Central memory CD4-positive, alpha-beta T cell (primary cell): Measurements from ENCODE around the gene CRELD2.

Experiments
- DNase-seq: peaks from one replicate; pipeline ENCODE4 v3.0.0; 2022

The CRELD2 gene

DNA sequence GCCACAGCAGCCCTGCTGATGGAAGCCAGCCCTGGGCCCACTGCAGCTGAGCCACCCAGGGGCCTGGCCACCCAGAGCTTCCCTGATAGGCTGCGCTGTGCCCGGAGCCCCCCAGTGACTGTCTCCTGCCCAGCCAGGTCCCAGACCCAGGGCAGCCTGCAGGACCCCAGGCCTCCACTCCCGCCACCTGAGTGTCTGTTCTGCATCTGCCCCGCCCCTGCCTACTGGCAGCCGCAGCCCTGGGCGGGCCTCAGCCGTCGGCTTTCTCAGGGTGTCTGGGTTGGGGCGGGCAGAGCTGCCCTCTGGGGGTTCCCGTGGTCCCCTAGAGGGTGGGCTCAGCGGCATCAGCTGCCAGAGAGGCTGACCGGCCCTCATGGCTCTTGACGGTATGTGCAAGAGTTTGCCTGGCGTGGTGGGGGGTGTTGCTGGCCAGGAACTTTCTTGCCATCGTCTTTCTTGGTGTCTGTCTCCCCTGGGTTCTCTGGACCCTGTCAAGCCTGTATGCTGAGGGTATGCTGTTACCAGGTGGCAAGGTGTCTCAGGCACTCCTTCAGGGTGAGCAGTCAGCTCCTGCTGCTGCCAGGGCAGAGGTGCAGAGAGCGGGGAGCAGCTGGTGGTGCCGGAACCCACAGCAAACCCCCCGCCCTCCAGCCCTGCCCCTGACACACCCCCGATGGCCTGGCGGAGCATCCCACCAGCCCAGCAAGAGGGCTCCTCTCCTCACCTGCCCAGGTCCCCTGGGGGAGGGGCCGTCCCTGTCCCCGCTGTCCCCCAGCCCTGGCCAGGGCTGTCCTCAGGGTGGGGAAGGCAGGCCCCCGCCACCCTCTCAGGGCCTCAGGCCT lies 29.9 kb downstream of the CRELD2 start:
- no peak for DNase-seq

DNA sequence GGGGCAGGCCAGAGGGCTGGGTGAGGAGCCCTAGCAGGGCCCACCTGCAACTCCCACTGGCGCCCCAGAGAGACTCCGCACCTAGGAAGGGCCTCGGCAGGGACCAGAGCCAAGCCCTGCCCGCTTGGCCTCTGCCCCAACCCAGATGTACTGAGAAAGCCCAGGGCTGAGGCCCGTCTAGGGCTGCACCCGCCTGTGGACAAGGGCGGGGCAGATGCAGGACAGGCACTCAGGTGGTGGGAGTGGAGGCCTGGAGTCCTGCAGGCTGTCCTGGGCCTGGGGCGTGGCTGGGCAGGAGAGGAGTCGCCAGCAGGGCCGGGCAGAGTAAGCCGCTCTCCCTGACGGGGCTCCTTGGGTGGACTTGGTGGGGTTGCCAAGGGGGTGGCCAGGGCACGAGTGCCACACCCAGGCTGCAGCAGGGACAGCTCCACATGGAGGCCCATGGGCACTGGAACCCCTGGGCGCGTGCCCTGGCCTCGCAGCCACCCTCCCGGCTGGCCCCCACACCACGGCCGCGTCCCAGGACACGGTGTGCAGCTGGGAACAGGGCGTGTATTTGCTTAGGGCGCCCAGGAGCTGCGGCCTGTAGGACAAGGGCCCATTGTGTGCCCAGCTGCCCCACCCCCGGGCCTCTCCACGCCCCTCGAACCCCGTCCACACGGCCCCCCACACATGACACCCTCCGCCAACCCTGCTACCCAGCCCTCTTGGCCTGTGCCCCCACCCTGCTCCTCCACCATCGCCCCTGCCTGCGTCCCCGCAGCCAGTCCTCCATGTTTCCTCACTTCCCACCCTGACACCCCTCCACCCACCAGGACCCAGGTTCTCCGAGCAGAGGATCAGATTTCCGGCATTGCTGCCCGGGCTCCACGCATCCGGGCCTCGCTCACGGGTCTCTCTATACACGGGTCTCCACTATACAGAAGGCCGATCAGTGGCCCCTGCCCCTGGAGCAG lies 30.8 kb downstream of the CRELD2 start:
- no peak for DNase-seq

DNA sequence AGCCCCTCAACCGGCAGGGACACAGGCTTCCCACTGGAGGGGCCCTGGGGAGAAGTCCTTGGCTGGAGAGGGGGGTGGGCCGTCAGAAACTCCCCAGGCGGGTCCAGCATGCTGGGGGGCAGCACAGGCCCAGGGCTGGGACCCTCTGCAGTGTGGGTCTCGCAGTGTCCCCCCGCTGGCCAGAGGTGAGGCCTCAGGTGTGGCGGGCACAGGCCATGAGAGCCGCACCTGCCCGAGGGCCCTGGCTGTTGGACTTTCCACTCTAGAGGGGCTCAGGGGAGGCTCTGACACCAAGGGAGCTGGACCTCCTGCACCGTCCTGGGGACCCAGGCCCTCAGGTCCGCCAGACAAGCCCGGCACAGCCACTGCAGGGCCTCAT lies 31.5 kb downstream of the CRELD2 start:
- DNase-seq: no peak

DNA sequence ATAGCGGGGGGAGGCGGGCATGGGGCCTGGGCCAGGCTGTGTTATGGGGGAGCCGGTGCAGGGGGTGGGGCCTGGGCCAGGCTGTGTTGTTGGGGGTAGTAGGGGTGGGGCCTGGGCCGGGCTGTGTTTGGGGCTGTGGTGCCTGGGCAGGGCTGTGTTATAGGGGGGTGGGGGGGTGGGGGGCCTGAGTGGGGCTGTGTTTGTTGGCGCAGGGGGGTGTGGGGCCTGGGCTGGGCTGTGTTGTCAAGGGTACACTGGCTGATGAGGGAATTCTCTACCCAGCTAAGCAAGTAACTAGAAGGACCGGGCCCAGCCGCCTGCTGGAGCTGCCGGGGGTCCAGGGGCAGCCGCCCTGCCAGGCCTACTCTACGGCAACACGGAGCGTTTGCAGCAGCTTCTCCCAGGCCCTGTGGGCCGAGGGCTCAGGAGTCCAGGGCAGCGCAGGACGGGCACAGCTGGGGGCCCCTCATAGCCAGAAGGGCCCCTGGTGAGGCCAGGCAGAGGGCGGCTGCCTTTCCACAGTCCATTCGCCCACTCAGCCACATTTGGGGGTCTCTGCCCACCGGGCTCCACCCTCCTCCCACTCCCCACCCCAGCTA lies 32.1 kb downstream of the CRELD2 start:
- no peak for DNase-seq

DNA sequence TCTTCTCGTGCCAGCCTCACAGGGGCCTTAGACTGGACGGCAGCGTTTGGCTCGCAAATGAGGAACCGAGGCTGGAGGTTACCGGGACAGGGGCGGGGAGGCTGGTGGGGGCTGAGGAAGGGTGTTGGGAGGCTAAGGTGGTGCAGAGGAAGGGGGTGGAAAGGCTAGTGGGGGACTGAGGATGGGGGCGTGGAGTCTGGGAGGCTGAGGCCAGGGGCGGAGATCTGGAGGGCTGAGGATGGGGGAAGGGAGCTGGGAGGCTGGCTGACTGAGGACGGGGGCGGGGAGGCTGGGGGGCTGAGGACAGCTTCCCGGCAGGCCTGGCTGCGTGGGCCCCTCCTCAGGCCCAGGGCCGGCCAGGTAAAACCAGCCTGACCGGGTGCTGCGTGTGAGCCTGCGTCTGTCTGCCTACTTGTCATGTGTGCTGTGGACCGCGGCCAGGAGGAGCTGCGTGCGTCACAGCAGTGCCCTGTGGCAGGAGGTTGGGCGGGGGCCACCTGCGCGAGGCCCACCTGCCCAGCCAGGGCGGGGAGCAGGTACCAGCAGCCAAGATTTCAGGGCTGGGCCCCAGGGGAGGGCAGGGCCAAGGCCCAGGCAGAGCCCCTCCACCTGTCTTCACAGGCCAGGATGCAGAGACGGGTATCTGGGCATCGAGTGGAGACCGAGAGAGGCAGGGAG lies 32.7 kb downstream of the CRELD2 start:
- no peak for DNase-seq

DNA sequence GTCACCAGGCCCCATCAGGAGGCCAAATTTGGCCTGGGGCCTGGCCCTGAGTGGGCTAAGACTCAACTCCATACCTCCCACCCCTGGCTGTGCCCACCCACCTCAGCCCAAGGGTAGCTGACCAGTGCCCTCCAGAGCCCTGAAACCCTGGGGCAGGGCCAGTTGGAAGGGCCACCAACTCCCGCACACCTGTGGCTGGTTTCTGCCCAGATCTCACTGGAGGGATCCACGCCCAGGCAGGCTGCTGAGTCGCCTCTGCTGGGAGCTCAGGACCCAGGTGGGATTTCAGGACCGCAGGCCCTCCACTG lies 33.2 kb downstream of the CRELD2 start:
- DNase-seq: no peak

DNA sequence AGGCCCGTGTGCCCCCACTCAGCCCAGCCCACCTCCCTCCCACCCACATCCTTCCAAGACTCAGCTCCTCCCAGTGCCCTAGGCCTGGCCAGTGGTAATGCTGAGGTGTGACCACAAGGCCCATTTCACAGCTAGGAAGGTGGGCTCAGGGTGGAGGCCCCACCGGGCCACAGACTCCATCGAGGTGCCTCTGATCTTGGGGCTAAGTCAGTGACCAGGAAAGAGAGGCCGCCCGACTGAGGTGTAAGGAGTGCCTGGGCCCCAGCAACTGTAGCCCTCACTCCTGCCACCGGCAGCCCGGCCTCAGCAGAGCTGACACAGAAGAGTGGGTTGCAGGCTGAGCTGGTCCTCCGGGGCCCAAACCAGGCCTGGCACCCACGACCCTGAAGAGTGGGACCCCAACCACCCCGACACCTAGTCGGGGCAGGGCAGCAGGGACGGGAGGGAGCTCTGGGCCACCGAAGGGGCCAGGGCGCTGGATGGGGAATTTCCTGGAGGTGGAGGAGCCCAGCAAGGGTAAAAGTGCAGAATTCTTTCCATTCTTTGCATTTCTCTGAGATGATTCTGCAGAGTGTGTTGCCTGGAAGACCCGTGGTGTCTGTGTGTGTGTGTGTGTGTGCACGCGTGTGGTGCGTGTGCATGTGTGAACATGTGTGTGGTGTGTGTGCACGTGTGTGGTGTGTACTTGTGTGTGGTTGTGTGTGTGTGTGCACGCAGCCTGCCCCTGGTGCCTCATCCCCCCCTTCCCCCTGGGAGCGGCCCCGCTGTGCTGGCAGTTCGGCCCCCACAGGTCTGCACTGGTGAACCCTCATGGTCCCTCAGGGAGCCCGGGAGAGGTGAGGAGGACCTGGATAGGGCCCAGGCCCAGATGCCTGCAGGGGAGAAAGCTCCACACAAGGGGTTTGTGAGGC lies 33.8 kb downstream of the CRELD2 start:
- DNase-seq: no peak

DNA sequence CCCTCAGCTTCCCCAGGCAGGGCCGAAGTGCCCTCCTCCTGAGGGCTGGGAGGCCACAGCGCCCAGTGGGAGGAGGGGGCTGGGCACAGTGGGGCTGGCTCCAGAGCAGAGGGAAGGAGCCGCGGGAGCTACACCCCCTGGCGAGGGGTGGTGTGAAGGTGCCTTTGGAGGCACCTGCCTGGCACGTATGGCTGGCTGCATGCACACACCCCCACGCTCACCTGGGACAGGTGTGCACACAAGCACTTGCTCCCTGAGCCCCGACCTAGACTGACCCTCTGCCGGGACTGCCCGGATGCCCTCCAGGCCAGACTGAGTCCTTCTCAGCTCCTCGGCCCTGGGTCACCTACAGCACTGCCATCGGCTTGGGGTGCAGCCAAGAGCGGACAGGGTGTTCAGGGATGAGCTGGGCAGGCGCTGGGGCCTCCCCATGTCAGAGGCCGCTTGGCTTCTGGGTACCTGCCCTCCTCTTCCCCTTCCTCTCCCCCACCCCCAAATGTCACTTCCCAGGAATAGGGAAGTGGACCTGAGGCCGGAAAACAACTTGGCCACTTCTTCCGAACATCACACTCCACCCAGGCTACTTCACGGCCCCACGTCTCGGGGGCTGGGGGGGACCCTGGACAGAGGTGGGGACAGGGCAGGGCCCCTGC lies 34.7 kb downstream of the CRELD2 start:
- DNase-seq: no peak

DNA sequence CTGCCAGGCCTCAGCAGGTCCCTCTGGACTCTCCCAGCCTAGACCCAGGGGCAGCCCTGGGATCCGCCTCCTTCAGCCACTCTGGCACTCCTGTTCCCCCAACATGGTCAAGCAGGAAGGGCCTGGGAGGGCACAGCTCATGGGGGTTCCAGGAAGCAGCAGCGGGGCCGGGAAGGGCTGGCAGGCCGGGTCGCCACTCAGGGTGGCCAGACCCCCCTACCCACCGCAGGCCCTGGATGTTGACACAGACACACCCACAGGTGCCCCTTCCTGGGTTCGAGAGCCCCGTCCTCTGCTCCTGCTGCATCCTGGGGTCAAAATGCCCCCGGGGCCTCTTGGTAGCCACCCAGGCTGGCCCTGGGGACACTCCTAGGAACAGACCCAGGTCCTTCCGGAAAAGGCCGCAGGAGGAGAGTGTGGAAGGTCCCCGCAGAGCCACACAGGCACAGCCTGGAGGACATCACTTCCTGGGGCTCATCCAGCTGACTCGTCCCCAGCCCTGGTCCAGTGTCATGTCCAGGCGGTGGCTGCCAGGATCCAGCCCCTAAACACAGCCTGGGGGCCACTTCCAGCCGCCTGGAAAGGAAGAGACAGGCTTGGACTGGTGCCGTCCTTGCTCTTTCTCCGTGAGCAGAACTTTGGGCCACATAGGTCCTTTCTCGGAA lies 35.4 kb downstream of the CRELD2 start:
- DNase-seq: no peak

DNA sequence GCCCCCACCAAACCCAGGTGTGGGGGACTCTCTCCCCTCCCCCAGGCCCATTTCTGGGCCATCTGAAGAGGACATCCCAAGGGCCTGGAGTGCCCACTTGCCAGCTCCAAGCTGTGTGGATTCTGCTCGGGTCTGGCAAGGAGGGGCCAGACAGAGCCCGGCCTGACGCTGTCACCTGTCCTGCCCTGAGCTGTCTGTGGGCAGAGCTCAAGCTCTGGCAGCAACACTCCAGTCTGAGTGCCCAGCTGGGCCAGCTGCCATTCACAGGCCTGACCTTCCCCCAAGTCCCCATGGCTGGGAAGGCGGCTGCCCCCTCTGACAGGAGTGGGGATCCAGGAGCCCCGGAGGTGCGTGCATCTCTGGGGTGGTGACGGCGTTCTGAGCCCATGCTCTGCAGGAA lies 35.9 kb downstream of the CRELD2 start:
- DNase-seq: no peak

DNA sequence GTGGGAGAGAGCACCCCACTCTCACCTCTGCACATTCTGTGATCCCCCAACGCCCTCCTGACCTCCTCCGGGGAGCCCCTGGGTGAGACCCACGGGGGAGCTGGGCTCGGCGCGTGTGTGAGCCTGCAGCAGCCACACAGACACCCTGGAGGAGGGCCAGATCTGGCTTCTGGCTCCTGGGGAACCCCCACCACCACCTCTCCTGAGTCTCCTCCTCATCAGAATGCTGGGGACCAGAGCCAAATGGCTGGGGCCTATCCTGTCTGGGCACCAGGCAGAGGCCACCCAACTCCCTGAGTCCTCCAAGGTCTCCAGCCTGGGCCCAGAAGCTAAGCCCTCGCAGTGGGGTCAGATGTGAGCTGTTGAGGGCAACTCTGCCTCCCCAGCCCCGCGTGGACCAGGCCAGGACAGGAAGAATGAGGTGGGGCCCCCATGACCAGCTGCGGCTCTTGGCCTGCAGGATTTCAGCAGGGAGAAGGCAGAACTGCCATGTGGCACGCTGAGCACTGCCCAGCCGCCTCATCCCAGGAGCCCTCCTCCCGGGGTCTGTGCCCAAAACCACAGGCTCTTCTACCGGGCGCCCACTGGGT lies 36.7 kb downstream of the CRELD2 start:
- no peak for DNase-seq

DNA sequence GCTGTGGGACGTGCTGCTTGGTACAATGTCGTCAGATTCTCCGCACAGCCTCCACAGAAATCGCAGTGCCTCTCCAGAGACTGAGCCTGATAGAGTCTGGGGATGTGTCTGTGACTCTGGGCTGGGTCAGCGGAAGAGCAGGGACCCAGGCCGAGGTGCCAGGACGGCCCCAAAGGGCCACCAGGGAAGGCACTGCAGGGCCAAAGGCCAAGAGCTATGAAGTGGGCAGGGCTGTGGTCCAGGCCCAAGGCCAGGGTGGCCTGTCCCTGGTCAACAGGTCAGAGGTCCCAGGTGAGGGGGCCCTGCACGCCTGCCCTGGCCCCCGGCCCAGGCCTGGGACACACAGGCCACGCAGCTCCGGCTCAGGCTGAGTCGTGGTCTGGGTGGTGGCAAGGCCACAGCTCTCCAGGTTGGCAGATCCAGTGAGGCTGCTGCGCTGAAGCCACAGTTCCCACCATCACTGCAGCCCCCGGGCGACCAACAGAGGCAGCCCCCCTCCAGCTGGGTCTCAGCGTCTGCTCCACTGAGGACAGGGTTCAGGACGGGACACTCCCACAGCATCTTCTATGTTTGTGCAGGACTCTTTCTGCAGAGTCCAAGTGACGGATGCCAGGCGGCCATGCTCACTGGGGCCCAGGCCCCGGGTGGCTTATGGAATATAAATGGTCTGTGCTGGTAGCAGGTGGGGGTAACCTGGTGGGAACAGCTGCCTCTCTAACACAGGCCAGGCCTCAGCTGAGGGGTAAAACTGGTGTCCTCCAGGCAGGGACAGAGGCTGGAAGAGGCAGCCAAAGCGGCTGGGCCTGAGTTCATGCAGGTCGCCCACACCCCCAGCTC lies 37.4 kb downstream of the CRELD2 start:
- no peak for DNase-seq

DNA sequence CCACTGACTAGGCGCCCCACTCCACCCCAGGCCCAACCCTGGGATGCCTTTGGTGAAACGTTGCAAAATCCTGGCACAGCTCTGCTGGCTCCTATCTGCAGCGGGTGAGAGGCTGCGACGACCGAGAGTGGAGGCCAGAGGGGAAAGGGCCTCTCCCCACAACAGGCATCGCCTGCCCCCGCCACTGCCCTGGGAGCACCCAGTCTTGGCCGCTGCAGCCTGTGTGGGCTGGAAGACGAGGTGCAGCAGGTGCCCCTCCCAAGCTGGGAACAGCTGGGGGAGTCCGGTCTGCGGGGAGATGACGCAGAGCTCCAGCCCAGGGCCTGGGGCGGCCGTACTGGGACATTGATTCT lies 38.0 kb downstream of the CRELD2 start:
- no peak for DNase-seq

DNA sequence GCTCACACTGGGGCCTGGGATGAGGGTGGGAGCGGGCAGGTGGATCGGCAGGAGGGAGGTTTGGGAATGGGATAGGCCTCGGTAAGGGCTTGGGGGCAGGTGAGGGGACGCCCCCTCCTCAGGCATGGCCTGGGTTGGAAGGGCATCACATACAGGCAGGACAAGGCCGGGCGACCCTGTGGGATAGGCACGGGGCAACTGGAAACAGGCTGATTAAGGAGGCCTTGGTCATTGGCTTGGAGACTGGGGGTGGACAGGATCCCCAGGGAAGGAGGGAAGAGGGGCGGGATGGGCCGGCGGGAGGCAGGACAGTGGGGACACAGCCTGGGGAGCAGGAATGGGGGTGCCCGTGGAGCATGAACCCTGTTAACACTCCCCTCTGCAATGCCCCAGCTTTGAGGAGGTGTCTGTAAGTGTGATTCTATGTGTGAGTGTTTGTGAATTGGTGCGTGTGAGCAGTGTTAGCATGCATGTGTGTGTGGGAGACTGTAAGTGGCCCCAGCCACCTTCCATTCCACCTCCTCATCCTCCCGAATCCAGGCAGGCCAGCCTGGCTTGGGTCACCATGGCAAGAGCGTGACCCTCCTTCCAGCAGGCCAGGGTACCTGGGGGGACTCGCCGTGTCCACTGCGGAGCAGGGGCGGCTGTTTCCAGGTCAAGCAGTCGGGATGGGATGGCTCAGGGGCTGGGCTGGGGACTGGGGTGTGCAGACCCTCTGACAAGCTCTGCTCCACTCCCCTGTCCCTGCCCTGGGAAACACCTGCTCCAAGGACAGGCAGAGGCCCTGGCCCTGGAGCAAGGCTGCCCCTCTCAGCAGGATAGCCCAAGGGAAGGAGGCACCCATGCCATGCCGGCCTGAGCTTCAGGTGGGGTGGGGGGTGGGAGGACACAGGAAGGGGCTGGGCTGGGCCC lies 38.7 kb downstream of the CRELD2 start:
- no peak for DNase-seq

DNA sequence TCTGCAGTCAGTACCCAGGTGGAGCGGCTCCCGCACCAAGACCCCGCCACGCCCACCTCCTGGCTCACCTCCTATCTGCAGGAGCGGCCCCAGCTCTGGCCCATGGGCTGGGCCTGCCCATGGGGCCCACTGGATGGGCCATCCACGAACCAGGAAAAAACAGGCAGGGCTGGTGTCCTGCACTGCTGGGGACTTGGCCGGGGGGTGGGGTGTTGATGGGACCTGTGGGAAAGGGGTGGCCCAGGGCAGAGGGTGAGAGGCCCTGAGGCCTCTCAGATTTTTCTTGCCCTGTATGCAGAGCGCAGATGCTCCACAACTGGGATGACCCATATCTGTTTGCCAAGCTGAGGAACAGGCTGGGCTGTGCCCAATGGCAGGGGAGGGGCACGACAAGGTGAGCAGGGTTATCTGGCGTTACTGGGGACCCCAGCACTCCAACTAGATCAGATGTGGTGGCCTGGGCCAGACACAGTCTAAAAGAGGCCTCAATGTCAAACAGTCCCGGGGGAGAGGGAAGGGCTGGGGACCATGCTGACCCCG lies 39.5 kb downstream of the CRELD2 start:
- no peak for DNase-seq

DNA sequence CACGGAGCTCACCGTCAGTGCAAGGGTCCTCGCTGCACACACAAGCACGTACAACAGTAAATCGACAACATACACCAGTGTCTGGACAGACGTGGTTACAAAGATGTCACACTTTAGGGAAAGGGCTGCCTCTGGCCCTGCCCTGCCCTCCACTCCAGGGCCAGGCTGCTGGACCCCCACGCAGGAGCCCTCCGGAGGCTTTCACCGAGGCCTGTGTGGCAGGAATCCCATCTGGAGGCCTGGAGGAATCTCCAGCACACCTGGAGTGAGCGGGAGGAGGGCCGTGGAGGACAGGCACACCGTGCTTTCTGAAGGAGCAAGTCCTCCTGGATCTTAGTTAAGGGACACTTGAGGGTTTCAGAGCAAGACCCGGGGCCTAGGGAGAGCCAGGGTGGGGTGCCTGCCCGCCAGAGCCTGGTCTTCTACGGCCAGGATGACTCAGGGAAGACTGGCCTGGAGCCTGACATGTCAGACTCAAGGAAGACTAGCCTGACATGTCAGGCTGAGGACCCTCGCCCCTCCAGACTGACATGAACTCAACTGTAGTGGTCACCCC lies 40.0 kb downstream of the CRELD2 start:
- no peak for DNase-seq

DNA sequence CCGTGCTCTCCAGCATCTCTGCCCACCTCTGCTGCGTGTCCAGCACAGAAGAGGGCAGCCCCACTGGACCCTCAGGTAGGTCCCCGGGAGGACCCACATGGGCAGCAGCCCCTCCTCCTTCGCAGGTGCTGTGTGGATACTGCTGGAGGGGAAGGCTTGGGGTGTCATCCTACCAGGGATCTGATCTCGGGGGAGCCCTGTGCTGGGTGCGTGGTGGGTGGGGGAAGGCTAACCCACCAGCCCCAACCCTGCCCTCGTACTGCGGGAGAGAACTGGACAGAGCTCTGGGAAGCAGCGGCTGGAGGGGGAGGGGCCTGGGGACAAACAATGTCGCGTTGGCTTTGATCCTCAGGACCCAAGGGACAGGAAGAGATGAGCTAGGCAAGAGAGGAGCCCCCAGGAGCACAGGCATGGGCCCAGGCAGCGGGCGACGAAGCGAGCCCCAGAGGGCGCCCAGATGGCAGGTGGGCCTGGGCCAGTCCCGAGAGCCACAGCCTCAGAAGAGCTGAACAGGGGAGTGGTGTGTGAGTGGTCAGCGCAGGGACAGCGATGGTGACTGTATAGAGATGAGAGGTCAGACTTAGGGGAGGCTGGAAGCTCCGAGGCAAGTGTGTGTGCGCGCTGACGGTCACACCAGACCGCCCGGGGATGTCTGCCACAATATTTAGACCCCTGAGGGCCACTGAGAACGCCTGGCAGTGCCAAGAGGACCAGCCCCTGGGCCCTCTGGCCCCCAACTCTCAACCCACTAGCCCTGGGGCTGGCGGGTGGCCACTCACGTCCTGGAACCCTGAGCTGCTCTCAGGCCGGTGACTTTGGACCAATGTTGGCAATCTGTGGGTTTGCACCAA lies 40.7 kb downstream of the CRELD2 start:
- no peak for DNase-seq
